HEK293 (cell line): Measurements from ENCODE around the gene ABCA7.

Source experiments
- AEBP2 ChIP-seq: fragments of 450-650 bp; formaldehyde crosslinking; IDR thresholded peaks from 2 replicates; pipeline ENCODE4 v1.5.1; 2016; ENCODE audit warnings: missing biosample characterization, missing genetic modification characterization, borderline replicate concordance
- BCL11A ChIP-seq: fragments of 450-650 bp; formaldehyde crosslinking; IDR thresholded peaks from 2 replicates; pipeline ENCODE4 v1.5.1; 2016; ENCODE audit warnings: low read depth, missing biosample characterization, missing genetic modification characterization
- GFI1B ChIP-seq: fragments of 450-650 bp; formaldehyde crosslinking; IDR thresholded peaks from 2 replicates; pipeline ENCODE4 v1.5.1; 2016; ENCODE audit warnings: missing biosample characterization, missing genetic modification characterization
- GLI2 ChIP-seq: fragments of 450-650 bp; formaldehyde crosslinking; IDR thresholded peaks from 2 replicates; pipeline ENCODE4; 2017; ENCODE audit warnings: missing biosample characterization, missing genetic modification characterization, low read depth, borderline replicate concordance
- GLIS1 ChIP-seq: fragments of 450-650 bp; formaldehyde crosslinking; IDR thresholded peaks from 2 replicates; pipeline ENCODE4 v1.5.1; 2016; ENCODE audit warnings: missing biosample characterization, missing genetic modification characterization
- OSR2 ChIP-seq: fragments of 450-650 bp; formaldehyde crosslinking; IDR thresholded peaks from 2 replicates; pipeline ENCODE4 v1.5.1; 2016; ENCODE audit warnings: missing biosample characterization, missing genetic modification characterization
- ZBTB44 ChIP-seq: fragments of 450-650 bp; IDR thresholded peaks from 2 replicates; pipeline ENCODE4 v1.5.1; 2018; ENCODE audit warnings: missing biosample characterization, mild to moderate bottlenecking, missing genetic modification characterization
- ZNF10 ChIP-seq: fragments of 450-650 bp; formaldehyde crosslinking; IDR thresholded peaks from 2 replicates; pipeline ENCODE4 v1.5.1; 2017; ENCODE audit warnings: missing biosample characterization, missing genetic modification characterization
- ZNF155 ChIP-seq: fragments of 450-650 bp; formaldehyde crosslinking; IDR thresholded peaks from 2 replicates; pipeline ENCODE4 v1.5.1; 2016; ENCODE audit warnings: missing biosample characterization, missing genetic modification characterization
- ZNF18 ChIP-seq: fragments of 450-650 bp; formaldehyde crosslinking; IDR thresholded peaks from 2 replicates; pipeline ENCODE4 v1.5.1; 2016; ENCODE audit warnings: missing biosample characterization, missing genetic modification characterization
- ZNF2 ChIP-seq: fragments of 450-650 bp; formaldehyde crosslinking; IDR thresholded peaks from 2 replicates; pipeline ENCODE4 v1.5.1; 2016; ENCODE audit warnings: missing biosample characterization, missing genetic modification characterization
- ZNF354C ChIP-seq: fragments of 450-650 bp; formaldehyde crosslinking; IDR thresholded peaks from 2 replicates; pipeline ENCODE4 v1.5.1; 2016; ENCODE audit warnings: missing biosample characterization, missing genetic modification characterization, low read depth, borderline replicate concordance
- ZNF600 ChIP-seq: fragments of 450-650 bp; formaldehyde crosslinking; IDR thresholded peaks from 2 replicates; pipeline ENCODE4 v1.5.1; 2016; ENCODE audit warnings: missing biosample characterization, missing genetic modification characterization
- ZNF629 ChIP-seq: fragments of 450-650 bp; formaldehyde crosslinking; IDR thresholded peaks from 2 replicates; pipeline ENCODE4 v1.5.1; 2017; ENCODE audit warnings: missing biosample characterization, missing genetic modification characterization
- ZNF664 ChIP-seq: fragments of 450-650 bp; formaldehyde crosslinking; IDR thresholded peaks from 2 replicates; pipeline ENCODE4 v1.5.1; 2016; ENCODE audit warnings: missing biosample characterization, missing genetic modification characterization
- ZNF792 ChIP-seq: fragments of 450-650 bp; formaldehyde crosslinking; IDR thresholded peaks from 2 replicates; pipeline ENCODE4 v1.5.1; 2016; ENCODE audit warnings: missing biosample characterization, missing genetic modification characterization
- ZNF843 ChIP-seq: fragments of 450-650 bp; formaldehyde crosslinking; IDR thresholded peaks from 2 replicates; pipeline ENCODE4 v1.5.1; 2016; ENCODE audit warnings: missing biosample characterization, missing genetic modification characterization
- ZSCAN5A ChIP-seq: fragments of 450-650 bp; formaldehyde crosslinking; IDR thresholded peaks from 2 replicates; pipeline ENCODE4 v1.5.1; 2016; ENCODE audit warnings: missing biosample characterization, missing genetic modification characterization
- TF ChIP-seq, protein P1 (sequence below): fragments of 450-650 bp; formaldehyde crosslinking; IDR thresholded peaks from 2 replicates; pipeline ENCODE4 v1.5.1; 2016; ENCODE audit warnings: missing biosample characterization, missing genetic modification characterization
- TF ChIP-seq, protein P2 (sequence below): fragments of 450-650 bp; formaldehyde crosslinking; IDR thresholded peaks from 2 replicates; pipeline ENCODE4 v1.5.1; 2017; ENCODE audit warnings: missing biosample characterization, missing genetic modification characterization
- TF ChIP-seq, protein P3 (sequence below): IDR thresholded peaks from 2 replicates; pipeline ENCODE4 v1.6.1; 2011; ENCODE audit warnings: mild to moderate bottlenecking, low read depth, low read length, borderline replicate concordance

Gene ABCA7

GRCh38 chr19:1016647-1017114 lies 23.2 kb upstream of the ABCA7 start (continued):
- no peak for TF ChIP-seq GLI2 (tag by site-specific recombination)
- TF ChIP-seq GLIS1 = no peak
- TF ChIP-seq ZNF792 (tag by site-specific recombination) = no peak
- TF ChIP-seq ZNF2 = 0 out of 2 replicates have a peak, but pooled peaks have one; percentile 16
- TF ChIP-seq ZNF18 (tag by site-specific recombination) = no peak
- TF ChIP-seq OSR2 (tag by site-specific recombination) = no peak
- peak; percentile 66; the same call in 1 of the 2 replicates for TF ChIP-seq ZNF629 (tag by site-specific recombination)
- TF ChIP-seq ZNF10 = 0 out of 2 replicates have a peak, but pooled peaks have one; percentile 31
- TF ChIP-seq, protein P1, sequence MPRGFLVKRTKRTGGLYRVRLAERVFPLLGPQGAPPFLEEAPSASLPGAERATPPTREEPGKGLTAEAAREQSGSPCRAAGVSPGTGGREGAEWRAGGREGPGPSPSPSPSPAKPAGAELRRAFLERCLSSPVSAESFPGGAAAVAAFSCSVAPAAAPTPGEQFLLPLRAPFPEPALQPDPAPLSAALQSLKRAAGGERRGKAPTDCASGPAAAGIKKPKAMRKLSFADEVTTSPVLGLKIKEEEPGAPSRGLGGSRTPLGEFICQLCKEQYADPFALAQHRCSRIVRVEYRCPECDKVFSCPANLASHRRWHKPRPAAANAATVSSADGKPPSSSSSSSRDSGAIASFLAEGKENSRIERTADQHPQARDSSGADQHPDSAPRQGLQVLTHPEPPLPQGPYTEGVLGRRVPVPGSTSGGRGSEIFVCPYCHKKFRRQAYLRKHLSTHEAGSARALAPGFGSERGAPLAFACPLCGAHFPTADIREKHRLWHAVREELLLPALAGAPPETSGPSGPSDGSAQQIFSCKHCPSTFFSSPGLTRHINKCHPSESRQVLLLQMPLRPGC (tag by site-specific recombination) = no peak; the same call in 1 of the 2 replicates
- TF ChIP-seq ZBTB44 (tag by site-specific recombination) = no peak
- TF ChIP-seq ZNF155 (tag by site-specific recombination) = no peak
- TF ChIP-seq BCL11A (tag by site-specific recombination) = peak; percentile 15; the same call in 1 of the 2 replicates
- no peak for TF ChIP-seq ZNF843 (tag by site-specific recombination)
- TF ChIP-seq ZNF600 (tag by site-specific recombination) = peak; percentile 81
- TF ChIP-seq, protein P2, sequence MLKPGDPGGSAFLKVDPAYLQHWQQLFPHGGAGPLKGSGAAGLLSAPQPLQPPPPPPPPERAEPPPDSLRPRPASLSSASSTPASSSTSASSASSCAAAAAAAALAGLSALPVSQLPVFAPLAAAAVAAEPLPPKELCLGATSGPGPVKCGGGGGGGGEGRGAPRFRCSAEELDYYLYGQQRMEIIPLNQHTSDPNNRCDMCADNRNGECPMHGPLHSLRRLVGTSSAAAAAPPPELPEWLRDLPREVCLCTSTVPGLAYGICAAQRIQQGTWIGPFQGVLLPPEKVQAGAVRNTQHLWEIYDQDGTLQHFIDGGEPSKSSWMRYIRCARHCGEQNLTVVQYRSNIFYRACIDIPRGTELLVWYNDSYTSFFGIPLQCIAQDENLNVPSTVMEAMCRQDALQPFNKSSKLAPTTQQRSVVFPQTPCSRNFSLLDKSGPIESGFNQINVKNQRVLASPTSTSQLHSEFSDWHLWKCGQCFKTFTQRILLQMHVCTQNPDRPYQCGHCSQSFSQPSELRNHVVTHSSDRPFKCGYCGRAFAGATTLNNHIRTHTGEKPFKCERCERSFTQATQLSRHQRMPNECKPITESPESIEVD (tag by site-specific recombination) = no peak
- no peak for TF ChIP-seq ZSCAN5A (tag by site-specific recombination)
- no peak for TF ChIP-seq GFI1B
- no peak for TF ChIP-seq ZNF664 (tag by site-specific recombination)
- TF ChIP-seq AEBP2 (tag by site-specific recombination) = no peak
- TF ChIP-seq, protein P3, sequence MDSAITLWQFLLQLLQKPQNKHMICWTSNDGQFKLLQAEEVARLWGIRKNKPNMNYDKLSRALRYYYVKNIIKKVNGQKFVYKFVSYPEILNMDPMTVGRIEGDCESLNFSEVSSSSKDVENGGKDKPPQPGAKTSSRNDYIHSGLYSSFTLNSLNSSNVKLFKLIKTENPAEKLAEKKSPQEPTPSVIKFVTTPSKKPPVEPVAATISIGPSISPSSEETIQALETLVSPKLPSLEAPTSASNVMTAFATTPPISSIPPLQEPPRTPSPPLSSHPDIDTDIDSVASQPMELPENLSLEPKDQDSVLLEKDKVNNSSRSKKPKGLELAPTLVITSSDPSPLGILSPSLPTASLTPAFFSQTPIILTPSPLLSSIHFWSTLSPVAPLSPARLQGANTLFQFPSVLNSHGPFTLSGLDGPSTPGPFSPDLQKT = no peak
- TF ChIP-seq ZNF354C (tag by site-specific recombination) = no peak
